ENCODE measurements around the gene KISS1R. TPM values are rescaled to one million over a fixed set of nuclear protein-coding genes. Genes with fewer than 3 reads are reported as not detected.
"Not testable (repeated sequence)": the region's sequence is repeated elsewhere in the genome, so short reads cannot be mapped to it uniquely, and the experiment has no call there.

The KISS1R gene
- total RNA-seq, 4 donors from 2014 or later = not detected

GRCh38 chr19:955803-956765 lies 39.0 kb downstream of the KISS1R start:
- WGBS, 2 donors = 72 to 75% methylated on average over 49 to 50 of the region's 55 CpGs
- TF ChIP-seq CTCF (IDR thresholded peaks at IDR 0.05) (no peak), EP300 (IDR thresholded peaks at IDR 0.05) (no peak), POLR2A (IDR thresholded peaks at IDR 0.05) (no peak)
- H3K4me3 ChIP-seq = no peak overlapping the region
- DNase-seq (ENCODE audit: low spot score in 2 of 2) = no peak
- H3K27me3 ChIP-seq = peaks cover 0 to 9% of the 10 kb centered on the region in 2 donors
- no peaks in the 10 kb centered on the region for H3K9me3 ChIP-seq
- H3K4me1 ChIP-seq = peaks cover 0 to 26% (median 12%) of the 10 kb centered on the region in 4 donors
- H3K36me3 ChIP-seq = peaks cover 0 to 5% (median 0%) of the 10 kb centered on the region in 3 donors
- H3K27ac ChIP-seq = no peak overlapping the region

- Histone ChIP-seq H3K36me3 (peaks cover 0 to 5% (median 0%) of the 10 kb centered on the region in 3 donors), H3K4me1 (peaks cover 0 to 26% (median 8%) of the 10 kb centered on the region in 4 donors)
- 43 to 44% methylated on average over 21 of the region's 27 CpGs for WGBS, 2 donors
Observed at GRCh38 chr19:956766-957440, 39.8 kb downstream of the KISS1R start.

GRCh38 chr19:957578-957977 lies 40.4 kb downstream of the KISS1R start:
- WGBS, 2 donors = 84 to 85% methylated on average over 9 of the region's 9 CpGs
- DNase-seq (ENCODE audit: low spot score in 2 of 2) = not testable (repeated sequence)

More at GRCh38 chr19:956766-957440, 39.8 kb downstream of the KISS1R start:
- Histone ChIP-seq H3K4me3 (no peak overlapping the region), H3K9me3 (no peaks in the 10 kb centered on the region), H3K27me3 (peaks cover 0 to 12% of the 10 kb centered on the region in 2 donors), H3K27ac (no peak overlapping the region)
- TF ChIP-seq POLR2A (IDR thresholded peaks at IDR 0.05) = no peak
- TF ChIP-seq EP300 (IDR thresholded peaks at IDR 0.05) = no peak
- no peak for TF ChIP-seq CTCF (IDR thresholded peaks at IDR 0.05)
- no peak for DNase-seq (ENCODE audit: low spot score in 2 of 2)

GRCh38 chr19:958967-959855 lies 42.1 kb downstream of the KISS1R start:
- WGBS, 2 donors = 88 to 89% methylated on average over 36 of the region's 36 CpGs
- no peak for TF ChIP-seq POLR2A (IDR thresholded peaks at IDR 0.05)
- no peak for DNase-seq (ENCODE audit: low spot score in 2 of 2)

More at GRCh38 chr19:957578-957977, 40.4 kb downstream of the KISS1R start:
- H3K27me3 ChIP-seq = peaks cover 0 to 12% of the 10 kb centered on the region in 2 donors
- H3K9me3 ChIP-seq, H3K4me3 ChIP-seq, H3K36me3 ChIP-seq, H3K27ac ChIP-seq: not testable (repeated sequence)
- H3K4me1 ChIP-seq = peaks cover 0 to 24% (median 6%) of the 10 kb centered on the region in 4 donors

GRCh38 chr19:960020-960419 lies 42.9 kb downstream of the KISS1R start:
- DNase-seq (ENCODE audit: low spot score in 2 of 2) = no peak
- H3K4me3 ChIP-seq = no peak overlapping the region
- TF ChIP-seq CTCF (IDR thresholded peaks at IDR 0.05) = no peak
- WGBS, 2 donors = 72 to 73% methylated on average over 9 to 12 of the region's 12 CpGs
- no peaks in the 10 kb centered on the region for H3K9me3 ChIP-seq
- peaks cover 0 to 8% of the 10 kb centered on the region in 2 donors for H3K27me3 ChIP-seq
- no peak overlapping the region for H3K27ac ChIP-seq
- peaks cover 0 to 14% (median 0%) of the 10 kb centered on the region in 3 donors for H3K36me3 ChIP-seq
- H3K4me1 ChIP-seq = peaks cover 0 to 15% (median 0%) of the 10 kb centered on the region in 4 donors

More at GRCh38 chr19:958967-959855, 42.1 kb downstream of the KISS1R start:
- peaks cover 0 to 6% (median 0%) of the 10 kb centered on the region in 3 donors for H3K36me3 ChIP-seq
- H3K27ac ChIP-seq = no peak overlapping the region
- H3K4me3 ChIP-seq = no peak overlapping the region
- no peaks in the 10 kb centered on the region for H3K9me3 ChIP-seq
- peaks cover 0 to 15% (median 0%) of the 10 kb centered on the region in 4 donors for H3K4me1 ChIP-seq
- peaks cover 0 to 12% of the 10 kb centered on the region in 2 donors for H3K27me3 ChIP-seq
